SK-N-SH treated with all-trans-retinoic acid at 6 μM for 48 hours (cell line): ENCODE measurements around the gene RBM33.

Experiments used
- CSDC2 ChIP-seq: fragments of 250-450 bp; sonication (Bioruptor Pico); IDR thresholded peaks from 2 replicates; pipeline ENCODE4 v1.5.0; 2020; ENCODE audit warnings: mild to moderate bottlenecking, moderate library complexity
- CSRNP3 ChIP-seq: fragments of 250-450 bp; sonication (Bioruptor Pico); IDR thresholded peaks from 2 replicates; pipeline ENCODE4 v1.5.1; 2021; ENCODE audit warnings: mild to moderate bottlenecking, moderate library complexity
- PATZ1 ChIP-seq: fragments of 250-450 bp; sonication (Bioruptor Pico); IDR thresholded peaks from 2 replicates; pipeline ENCODE4 v1.8.0; 2020; ENCODE audit warnings: mild to moderate bottlenecking, moderate library complexity, borderline replicate concordance
- RARB ChIP-seq: fragments of 250-450 bp; sonication (Bioruptor Pico); IDR thresholded peaks from 2 replicates; pipeline ENCODE4 v1.8.0; 2021; ENCODE audit warnings: mild to moderate bottlenecking, moderate library complexity
- TSHZ2 ChIP-seq: fragments of 250-450 bp; sonication (Bioruptor Pico); IDR thresholded peaks from 2 replicates; pipeline ENCODE4 v1.5.0; 2020; ENCODE audit warnings: mild to moderate bottlenecking, moderate library complexity

- TF ChIP-seq TSHZ2 (CRISPR knock-in tag) = no peak
- TF ChIP-seq RARB (CRISPR knock-in tag) = no peak
- no peak for TF ChIP-seq CSRNP3
- TF ChIP-seq PATZ1 = no peak
- TF ChIP-seq CSDC2 = no peak
Measured at GRCh38 chr7:155762036-155762435, 117.6 kb downstream of the RBM33 start.
